ENCODE data around the gene TACO1.
A peak's percentile ranks its signal among the peaks of the same experiment; 100 is the strongest.

Gene TACO1

GRCh38 chr17:63601439-63602371 is 1.0 kb downstream of the TACO1 start:
- DNase-seq, result peak; percentile 16

- no peak for DNase-seq
Observed at GRCh38 chr17:63609816-63610573, 9.3 kb downstream of the TACO1 start.

GRCh38 chr17:63610854-63611253 is 10.2 kb downstream of the TACO1 start:
- no peak for DNase-seq

GRCh38 chr17:63611354-63611753 is 10.7 kb downstream of the TACO1 start:
- no peak for DNase-seq

- DNase-seq, result no peak
Observed at GRCh38 chr17:63613663-63614062, 13.0 kb downstream of the TACO1 start.

GRCh38 chr17:63621229-63621683 is 20.6 kb downstream of the TACO1 start:
- no peak for DNase-seq

GRCh38 chr17:63621684-63622573 is 21.2 kb downstream of the TACO1 start, which contains the start of gene MAP3K3:
Gene MAP3K3 (plus strand): TSS chr17:63622417. CDS start chr17:63622760, 343 bp downstream.
- peak; percentile 100 for DNase-seq

- DNase-seq, result peak; percentile 48
Observed at GRCh38 chr17:63622574-63623390, 22.1 kb downstream of the TACO1 start.

- no peak for DNase-seq
Observed at GRCh38 chr17:63623786-63624530, 23.3 kb downstream of the TACO1 start.

GRCh38 chr17:63624531-63624880 is 23.8 kb downstream of the TACO1 start:
- no peak for DNase-seq

GRCh38 chr17:63626551-63627180 is 26.0 kb downstream of the TACO1 start:
- DNase-seq, result no peak

GRCh38 chr17:63629627-63630026 is 28.9 kb downstream of the TACO1 start:
- DNase-seq, result no peak

- DNase-seq, result no peak
Observed at GRCh38 chr17:63631062-63631461, 30.4 kb downstream of the TACO1 start.

- DNase-seq, result no peak
Observed at GRCh38 chr17:63631626-63632025, 30.9 kb downstream of the TACO1 start.

GRCh38 chr17:63633742-63634141 is 33.0 kb downstream of the TACO1 start:
- no peak for DNase-seq

- DNase-seq, result no peak
Observed at GRCh38 chr17:63634163-63634562, 33.5 kb downstream of the TACO1 start.

GRCh38 chr17:63634816-63635215 is 34.1 kb downstream of the TACO1 start:
- DNase-seq, result no peak

GRCh38 chr17:63635290-63635689 is 34.6 kb downstream of the TACO1 start:
- DNase-seq, result no peak

- no peak for DNase-seq
Observed at GRCh38 chr17:63635787-63636186, 35.1 kb downstream of the TACO1 start.

GRCh38 chr17:63639125-63639524 is 38.4 kb downstream of the TACO1 start:
- peak; percentile 58 for DNase-seq

- no peak for DNase-seq
Observed at GRCh38 chr17:63640038-63640437, 39.3 kb downstream of the TACO1 start.

All from NCI-H510A treated with DMSO at 0.1 percent for 48 hours (cell line).